Activated CD4-positive, alpha-beta T cell treated with anti-CD3 and anti-CD28 coated beads, Interleukin-2, Interleukin-4, amounts not matched to agents 100 ng/mL and 50 ng/mL, durations not matched to agents 16 hours and 8 hours (primary cell): ENCODE measurements around the gene SLC22A3.

Experiments used
- DNase-seq: peaks from one replicate; pipeline ENCODE4 v3.0.0-alpha.2; 2020; ENCODE audit warnings: low spot score

Gene SLC22A3

DNA sequence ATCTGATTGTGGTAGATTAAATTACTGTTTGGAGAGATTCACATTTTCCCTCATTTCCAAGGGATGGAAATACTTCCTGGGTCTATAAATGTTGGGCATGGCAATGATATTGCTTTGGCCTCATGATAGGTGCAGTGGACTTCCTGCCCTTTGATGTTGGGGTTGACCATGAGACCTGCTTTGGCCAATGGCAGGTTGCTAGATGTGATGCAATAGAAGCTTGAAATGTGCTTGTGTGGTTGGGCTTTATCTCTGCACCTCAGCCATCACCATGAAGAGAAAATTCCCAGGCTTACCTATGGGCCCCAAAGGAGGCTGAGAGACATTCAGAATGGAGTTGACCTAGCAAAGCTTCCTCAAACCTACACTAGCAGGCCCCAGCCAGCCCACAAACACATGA, 69.4 kb downstream of the SLC22A3 start:
- no peak for DNase-seq

DNA sequence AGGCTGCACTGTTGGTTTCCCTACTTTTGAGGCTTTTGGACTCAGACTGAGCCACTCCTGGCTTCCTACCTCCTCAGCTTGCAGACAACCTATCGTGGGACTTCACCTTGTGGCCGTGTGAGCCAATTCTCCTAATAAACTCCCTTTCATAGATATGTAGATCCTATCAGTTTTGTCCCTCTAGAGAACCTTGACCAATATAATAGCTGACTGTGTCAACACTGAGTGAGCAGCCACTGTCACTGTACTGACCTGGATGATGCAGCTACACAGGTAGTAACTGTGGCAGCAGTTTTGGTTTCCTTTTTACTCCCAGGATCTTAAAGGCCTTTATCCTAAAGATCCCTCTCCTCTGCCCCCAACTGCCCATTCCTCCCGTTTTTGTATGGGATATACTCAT, 70.2 kb downstream of the SLC22A3 start:
- DNase-seq: no peak

DNA sequence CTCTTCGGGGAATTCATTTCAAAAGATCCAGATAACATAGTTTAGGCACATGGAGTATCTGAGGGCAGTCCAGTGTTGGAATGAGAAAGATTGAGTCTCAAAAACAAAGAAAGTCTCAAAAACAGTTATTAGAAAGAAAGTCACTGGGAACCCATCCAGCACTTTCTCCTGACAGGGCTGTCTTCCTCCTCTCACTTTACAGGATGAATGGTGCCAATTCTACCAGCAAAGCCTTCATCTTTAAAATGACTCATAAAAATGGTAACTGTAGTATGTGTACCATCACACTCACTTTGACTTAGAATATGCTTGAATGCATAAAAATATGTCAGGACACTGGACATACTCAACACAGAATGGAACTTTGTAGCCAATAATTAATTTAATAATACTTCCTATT, 71.3 kb downstream of the SLC22A3 start:
- no peak for DNase-seq

DNA sequence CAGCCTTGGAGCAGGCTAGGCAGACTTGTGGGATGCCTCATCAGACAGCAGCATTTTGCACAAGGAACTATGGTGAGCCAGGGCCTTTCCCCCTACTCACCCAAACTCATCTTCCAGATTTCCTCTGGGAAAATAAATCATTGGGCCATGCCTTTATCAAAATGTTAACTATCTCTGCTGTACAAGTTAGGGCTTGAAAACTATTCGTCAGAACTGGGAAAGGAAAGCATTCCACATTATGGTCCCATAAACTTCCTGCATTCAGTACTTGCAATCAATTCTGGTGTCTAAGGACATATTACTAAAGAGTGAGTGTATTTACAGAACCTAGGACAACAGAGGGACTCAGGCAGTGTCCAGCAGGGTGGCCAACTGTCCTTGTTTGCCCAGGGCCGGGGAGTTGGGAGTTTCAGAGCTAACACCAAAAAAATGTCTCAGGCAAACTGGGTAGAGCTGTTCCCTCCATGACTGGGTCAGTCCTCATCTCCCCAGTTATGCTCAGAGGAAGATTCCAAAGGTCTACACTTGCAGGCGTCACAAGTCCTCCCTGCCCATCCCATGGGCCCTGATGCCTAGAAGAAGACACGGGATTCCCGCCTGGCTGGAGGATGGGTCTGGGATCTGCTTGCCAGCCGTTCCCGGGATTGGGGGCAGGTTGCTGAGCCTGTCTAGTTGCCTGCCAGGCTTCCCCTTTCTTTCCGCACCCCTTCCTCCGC, 72.2 kb downstream of the SLC22A3 start:
- no peak for DNase-seq

DNA sequence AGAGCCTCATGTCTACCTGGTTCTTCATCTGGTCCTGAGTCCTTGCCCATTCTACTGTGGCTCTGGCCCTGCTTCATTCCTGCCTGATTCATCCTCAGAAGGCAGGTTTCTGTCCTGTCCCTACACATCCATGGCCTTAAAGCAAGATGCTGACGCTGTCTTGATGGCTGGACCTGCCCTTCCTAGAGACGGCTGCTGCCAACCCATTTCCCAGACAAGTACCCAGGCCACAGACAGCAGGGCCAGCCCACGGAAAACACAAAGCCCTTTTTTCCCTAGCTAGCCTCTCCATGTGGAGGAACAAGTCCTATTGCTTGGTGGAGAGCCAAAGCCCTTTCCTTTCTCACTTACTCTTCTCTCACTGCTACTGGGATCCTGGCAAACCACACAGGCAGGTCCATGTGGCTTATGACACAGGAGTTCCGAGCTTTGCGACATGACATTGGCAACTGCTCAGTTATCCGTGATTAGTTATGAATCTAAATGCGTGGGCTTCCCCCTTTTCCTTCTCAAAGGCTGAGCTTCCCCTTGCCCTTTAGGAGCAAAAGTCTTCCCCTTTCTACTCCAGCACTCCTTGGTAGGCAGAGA, 72.9 kb downstream of the SLC22A3 start:
- no peak for DNase-seq

DNA sequence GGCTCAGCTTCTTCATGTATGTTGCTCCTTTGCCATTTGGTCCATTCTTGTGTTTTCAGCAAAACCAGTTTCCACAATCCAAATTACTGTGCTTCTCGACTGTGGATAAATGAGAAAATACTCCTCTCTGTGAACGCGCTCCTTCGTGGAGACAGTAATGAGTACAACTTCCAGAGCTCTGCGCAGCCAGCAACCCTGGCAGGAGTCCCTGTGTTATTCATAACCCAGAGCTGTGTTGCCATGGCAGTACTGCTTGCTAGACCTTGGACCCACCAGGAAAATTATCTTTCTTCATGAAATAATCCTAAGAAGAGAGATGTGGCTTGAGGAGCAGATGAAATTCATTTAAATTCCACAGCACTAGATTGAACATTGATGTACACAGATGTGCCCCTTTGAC, 73.7 kb downstream of the SLC22A3 start:
- no peak for DNase-seq

DNA sequence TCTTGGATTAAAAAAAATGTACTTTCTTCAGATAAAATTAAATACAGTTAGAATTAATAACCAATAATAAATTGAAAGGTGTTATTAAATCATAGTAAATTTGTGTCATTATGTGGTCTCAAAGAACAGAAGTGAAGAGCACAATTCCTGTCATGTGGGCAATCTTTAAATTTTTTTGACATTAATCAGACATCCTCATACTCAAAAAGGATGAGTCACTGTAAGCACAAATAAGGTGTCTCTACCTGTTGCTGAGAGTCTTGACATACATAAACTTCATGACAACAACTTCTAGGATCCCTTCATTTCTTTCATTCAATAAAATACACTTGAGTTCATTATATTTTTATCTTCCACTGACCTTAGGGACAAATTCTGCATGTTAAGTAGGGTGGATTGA, 76.1 kb downstream of the SLC22A3 start:
- no peak for DNase-seq

DNA sequence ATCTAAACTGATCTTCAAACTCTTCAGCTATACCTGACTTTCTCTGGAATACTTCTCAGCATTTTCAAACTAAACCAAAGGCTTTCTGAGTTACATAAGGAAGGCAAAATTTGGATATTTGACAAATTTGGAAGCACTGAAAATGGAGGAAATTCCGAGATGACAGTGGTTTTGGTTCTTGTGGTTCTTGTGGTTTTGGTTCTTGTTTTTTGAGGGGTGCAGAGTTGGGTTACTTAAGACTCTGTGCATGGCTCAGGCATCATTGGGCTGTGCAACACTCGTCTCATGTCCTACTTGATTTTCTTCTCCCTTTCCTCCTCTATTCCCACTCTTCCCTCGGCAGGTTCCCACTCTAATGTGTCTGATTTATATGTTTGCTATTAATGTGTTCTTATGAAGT, 78.0 kb downstream of the SLC22A3 start:
- no peak for DNase-seq

DNA sequence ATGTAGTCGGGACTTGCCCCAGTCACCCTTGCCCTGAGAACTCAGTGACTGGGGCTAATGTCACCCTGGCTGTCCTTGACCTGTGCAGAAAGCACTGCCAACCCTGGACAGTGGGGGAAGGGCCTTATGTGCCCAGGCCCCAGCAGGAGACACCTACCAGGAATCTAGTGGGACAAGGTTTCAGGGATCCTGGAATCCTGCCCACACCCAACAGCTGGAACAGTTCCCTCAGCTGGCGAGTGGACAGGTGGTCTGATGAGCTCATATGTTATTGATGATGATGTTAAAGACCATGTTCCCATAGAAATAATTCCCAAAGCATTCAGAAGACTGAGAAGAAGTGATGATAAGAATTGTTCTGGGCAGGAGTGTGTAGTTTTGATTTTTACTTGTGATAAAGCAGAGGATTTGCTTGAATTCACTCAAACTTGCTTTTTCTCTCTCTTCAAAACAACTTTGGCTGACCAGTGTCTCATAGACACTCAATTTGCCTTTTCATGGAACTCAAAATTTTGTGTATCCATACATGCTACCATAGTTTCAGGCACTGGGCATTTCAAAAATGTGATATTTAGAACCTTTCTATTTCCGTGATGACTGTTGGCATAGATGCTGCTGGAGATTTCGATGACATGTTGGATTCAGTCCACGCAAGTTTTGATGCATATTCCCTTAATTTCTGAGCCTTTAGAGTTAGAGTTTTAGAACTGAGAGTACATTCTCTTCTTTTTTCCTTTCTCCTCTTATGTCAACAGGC, 79.3 kb downstream of the SLC22A3 start:
- no peak for DNase-seq

DNA sequence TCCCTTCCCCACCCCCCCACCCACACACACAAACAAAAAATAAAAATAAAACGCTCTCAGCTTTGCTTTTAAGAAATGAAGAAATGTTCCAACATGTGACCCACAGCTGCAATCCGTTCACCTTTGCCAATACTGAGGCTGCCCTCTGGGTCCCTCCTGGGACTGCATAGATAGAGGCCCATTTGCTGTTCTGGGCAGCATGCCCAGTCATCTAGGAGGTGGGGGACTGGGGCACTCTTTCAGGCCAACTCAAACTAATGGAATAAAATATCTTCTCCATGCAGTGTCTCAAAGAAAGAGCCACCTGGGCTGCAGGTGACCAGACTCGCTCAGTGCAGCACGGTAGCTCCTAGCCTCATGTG, 79.9 kb downstream of the SLC22A3 start:
- no peak for DNase-seq

DNA sequence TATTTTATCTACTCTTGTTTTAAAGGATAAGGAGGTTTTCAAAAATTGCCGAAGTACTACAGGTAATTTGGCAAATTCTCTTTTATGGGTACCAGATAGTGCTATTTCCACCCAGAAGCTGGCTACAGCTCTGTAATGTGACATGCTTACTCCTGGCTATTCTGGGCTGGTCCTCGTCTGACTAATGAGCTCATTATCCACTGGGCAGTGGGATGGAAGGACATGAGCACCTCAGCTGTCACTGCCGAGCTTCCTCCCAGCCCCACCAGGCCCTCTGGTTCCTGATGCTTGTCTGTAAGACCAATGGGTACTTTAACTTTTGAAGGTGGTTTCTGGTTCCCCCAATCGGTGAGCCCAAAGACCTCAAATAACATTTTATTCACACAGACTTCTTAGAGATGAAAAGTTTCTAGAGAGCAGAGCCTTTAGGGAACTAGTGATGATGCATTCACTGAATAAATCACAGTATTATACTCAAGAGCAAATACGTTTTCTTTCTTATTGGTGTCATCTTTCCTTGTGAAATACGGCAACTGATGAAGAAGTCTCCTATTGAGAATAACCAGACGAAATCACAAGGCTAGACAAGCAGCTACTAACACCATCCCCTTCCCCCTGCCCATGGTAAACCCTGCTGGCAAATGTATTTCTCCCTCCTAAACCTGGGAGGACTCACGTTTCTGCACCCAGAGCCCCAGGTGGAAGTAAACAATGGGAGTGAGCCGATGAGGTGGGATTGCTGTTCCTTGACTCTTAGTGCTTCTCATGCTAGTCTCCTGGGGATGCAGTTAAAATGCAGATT, 80.8 kb downstream of the SLC22A3 start:
- DNase-seq: no peak

DNA sequence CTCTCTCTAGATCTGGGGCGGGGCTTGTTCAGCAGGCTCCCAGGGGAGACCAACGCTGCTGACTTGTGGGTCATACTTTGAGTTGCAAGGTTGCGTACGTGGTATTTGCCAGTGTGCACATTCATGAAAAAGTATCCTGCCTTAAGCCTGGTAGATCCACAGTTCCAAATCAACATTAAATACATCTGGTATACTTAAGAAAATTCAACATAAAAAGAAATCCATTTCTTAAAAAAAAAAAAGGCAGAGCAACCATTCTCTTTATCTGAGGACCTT, 81.4 kb downstream of the SLC22A3 start:
- DNase-seq: no peak

DNA sequence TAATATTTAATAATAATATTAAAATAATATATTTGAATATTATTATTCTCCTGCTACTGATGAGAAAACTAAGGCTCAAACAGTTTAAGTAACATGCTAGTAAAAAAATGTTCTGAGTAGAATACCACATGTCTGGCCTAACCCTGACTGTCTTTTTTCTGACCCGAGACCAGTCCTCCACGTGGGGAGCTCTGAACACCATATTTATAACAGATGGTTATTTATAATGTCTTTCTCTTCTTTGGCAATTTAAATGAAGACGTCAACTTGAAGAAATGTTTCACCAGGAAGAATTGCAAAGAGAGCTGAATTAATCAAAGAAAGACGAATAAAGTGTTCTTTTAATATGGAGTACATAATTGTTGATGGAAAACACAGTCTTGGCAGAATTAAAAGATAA, 82.0 kb downstream of the SLC22A3 start:
- DNase-seq: no peak

DNA sequence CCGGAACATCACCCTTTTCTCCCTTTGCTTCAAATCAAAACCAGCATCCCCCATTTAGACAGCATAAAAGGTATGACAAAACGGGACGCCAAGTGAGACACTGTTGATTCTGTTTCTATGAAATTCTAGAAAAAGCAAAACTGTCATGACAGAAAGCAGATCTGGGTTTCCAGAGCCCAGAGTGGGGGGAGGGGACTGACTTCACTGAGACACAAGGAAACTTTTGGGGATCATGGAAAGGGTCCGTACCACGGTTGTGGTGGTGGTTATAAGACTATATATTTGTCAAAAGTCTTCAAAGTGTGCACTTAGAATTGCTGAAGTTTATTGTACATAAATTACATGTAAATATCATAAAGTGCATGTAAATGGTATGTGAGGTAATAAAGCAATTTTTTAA, 82.6 kb downstream of the SLC22A3 start:
- no peak for DNase-seq

DNA sequence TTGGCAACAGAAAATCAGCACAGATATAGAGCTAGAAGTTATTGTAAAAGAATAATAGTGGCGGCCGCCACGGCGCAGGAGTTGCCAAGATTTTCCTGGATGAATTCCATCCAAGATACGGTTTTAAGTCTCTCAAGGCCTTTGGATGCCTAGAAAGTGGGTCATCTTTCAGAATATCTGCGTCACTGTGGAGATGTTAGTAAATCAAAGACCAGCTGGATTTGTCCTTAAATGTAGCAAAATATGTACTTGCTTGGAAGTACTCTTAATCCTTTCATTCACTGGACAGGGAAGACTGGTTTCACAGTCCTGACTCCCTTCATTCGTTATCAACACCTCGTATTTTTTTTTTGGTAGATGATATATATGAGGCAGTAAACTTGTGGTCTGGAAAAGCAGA, 83.0 kb downstream of the SLC22A3 start:
- DNase-seq: no peak

DNA sequence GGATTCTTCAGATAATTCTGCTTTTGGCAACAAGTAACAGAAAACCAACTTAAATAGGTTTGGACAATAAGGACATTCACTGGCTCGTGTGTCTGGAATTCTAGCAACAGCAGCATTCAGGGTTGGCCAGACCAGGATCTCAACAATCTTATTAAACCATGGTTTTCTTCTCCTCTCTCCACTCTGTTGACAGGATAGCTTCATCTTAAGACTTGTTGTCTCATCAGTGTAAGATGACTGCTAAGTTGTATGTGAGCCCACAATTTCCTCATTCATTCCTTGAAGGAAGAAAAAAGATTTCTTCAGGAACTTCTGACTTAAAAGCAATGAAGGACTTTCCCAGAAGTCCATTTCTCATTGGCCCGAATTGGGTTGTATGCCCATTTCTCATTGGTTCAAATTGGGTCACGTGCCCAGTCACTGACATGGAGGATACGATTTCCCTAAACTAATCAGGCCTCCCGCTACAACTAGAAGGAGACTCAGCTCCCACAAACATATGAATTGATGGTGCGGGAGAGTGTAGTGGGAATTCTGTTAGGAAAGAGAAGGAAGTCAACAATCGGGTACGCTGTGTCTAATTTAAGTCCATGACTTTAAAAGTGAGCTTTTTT, 83.7 kb downstream of the SLC22A3 start:
- no peak for DNase-seq

DNA sequence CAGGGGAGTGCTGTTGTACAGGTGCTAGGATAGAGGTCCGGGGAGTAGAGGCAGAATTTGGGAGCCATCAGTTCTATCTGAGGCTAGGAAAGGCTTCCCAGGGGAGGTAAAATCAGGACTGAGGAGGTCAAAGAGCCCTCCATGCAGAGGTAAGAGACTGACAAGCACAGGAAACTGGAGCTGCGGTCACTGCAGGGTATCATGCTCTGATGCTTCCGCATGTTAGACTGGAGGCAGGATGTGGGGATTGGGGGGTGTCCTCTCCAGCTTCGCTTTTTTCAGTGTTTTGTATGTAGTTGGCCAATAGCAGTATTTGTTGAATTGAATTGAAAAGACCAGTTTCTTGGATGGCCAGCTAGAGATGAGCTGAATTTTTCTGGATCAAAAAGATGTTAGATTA, 87.8 kb downstream of the SLC22A3 start:
- no peak for DNase-seq

DNA sequence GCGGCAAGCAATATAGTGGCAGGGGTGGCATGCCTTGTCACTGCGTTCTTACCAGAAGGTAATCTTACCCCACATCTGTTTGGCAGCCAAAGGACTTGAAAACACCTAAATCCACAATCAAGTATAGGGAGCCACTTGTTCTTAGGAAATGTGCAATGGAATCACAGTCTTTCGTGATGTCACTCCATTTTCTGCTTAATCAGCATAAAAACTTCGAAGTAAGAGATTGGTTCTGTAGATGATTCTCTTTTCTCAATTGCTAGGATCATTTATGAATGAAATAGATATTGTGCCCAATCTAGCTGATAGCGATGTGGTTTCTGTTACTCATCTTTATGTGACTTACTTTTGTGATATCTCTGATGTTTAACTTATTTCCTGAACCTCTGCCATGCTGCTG, 89.0 kb downstream of the SLC22A3 start:
- no peak for DNase-seq

DNA sequence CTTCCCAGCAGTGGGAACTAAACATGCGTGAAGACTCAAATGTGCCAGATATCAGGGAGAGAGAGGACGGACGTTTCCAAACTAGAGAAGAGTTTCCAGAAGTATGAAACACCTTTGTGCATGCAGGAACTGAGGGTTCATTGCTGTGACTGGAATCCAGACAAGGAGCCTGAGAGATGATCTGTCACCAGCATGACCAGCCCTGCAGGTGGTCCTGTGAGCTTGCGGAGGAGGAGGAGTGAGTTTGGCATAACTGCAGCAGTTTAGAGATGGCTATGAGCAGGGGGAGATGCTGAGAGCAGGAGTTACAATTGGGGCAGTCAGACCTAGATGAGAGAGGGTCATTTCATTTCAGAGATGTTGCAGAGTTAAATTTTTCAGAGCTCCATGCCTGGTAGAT, 89.6 kb downstream of the SLC22A3 start:
- DNase-seq: no peak

DNA sequence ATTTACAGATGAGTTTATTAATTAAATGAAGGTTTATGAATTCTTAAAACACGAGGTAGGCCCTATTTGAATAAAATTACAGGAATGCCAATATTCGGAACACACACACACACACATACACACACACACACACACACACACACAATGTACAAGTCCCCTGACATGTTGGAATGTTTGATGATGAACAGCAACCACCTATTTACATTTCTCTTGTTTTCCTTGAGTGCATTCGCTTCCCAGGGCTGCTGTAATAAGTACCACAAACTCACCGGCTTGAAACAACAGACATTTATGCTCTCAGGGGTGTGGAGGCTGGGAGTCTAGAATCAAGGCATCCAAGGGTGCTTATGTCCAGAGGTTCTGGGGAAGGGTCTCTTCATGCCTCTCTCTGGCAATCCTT, 90.3 kb downstream of the SLC22A3 start:
- no peak for DNase-seq

DNA sequence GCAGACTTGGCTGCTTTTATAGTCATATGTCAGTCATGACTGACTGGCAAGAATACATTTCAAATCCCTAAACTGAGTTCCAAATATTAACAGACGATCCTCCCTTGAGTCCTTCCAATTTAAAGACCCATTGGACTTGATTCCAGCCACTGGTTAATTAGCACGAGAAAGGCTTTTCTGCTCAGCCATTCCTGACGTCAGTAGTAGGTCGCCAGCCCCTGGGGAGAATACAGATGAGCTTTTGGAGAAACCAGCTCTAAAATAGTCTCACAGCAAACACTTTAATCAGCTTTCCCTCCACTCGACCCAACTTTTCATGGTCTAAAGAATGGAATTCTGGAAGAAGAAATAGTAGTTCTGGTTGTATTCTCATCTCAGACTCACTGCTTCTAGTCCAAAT, 91.6 kb downstream of the SLC22A3 start:
- DNase-seq: no peak

DNA sequence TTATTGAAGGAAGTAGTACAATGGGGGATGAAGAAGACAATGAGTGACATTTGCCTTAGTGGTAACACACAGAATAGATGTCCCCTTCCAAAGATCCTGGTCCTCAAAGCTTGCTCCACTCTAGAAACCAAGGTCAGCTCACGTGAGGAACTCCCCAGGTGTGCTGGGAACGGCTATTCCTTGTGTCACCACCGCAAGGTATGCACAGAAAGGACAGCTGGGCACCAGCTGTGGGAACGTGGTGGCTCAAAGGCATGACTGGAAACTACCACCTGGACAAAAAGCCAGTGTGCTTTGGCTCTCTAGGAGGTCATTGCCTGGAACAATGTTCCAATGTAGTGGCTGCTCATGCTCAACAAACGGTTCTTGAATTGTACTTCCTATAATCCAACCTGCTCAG, 94.0 kb downstream of the SLC22A3 start:
- no peak for DNase-seq

DNA sequence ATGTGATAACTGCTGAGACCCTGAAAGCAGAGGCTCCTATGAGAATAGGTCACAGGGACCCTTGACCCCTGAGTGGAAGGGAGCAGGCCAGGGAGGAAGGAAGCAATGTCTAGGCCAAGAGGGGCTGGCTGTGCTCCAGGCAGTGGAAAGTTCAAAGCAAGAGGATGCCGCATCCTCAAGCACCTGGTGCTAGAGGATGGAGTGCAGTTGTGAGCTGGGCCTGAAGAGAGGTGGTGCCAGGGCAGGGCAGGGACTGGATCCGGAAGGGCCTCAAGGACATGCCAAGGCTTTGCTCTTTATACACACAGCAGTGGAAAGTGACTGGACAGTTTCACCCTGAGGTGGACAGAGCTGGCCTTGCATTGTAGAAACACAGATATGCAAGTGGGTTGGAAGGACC, 97.0 kb downstream of the SLC22A3 start:
- no peak for DNase-seq
